Peyer's patch (tissue), 4 donors: ENCODE measurements around the gene MCCC1.

Experiments used
- POLR2A ChIP-seq, 2 donors: fragments of 450-650 bp; IDR thresholded peaks; one replicate each; pipeline ENCODE4 v1.5.1; 2017; ENCODE audit warnings: antibody characterized with exemption in 2 of 2, mild to moderate bottlenecking in 2 of 2, moderate library complexity in 2 of 2
- TF ChIP-seq, protein P1 (sequence below), 6 experiments: fragments of 450-650 bp in 4 of 6; fragments of 200-600 bp in 2 of 6; sonication (generic) in 1 of 6; IDR thresholded peaks; one replicate each; pipeline ENCODE4 v1.5.1; 2017 to 2019; ENCODE audit warnings: antibody characterized with exemption in 6 of 6, mild to moderate bottlenecking in 3 of 6, moderate library complexity in 1 of 6

DNA sequence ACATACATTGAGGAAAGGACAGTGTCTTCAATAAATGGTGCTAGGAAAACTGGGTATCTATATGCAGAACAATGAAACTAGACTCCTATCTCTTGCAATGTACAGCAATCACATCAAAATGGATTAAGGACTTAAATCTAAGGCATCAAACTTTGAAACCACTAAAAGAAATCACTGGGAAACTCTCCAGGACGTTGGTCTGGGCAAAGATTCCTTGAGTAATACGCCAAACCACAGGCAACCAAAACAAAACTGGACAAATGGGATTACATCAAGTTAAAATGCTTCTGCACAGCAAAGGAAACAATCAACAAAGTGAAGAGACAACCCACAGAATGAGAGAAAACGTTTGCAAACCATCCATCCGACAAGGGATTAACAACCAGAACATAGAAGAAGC is 48.8 kb upstream of the MCCC1 start:
- TF ChIP-seq, protein P1, sequence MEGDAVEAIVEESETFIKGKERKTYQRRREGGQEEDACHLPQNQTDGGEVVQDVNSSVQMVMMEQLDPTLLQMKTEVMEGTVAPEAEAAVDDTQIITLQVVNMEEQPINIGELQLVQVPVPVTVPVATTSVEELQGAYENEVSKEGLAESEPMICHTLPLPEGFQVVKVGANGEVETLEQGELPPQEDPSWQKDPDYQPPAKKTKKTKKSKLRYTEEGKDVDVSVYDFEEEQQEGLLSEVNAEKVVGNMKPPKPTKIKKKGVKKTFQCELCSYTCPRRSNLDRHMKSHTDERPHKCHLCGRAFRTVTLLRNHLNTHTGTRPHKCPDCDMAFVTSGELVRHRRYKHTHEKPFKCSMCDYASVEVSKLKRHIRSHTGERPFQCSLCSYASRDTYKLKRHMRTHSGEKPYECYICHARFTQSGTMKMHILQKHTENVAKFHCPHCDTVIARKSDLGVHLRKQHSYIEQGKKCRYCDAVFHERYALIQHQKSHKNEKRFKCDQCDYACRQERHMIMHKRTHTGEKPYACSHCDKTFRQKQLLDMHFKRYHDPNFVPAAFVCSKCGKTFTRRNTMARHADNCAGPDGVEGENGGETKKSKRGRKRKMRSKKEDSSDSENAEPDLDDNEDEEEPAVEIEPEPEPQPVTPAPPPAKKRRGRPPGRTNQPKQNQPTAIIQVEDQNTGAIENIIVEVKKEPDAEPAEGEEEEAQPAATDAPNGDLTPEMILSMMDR (IDR thresholded peaks at IDR 0.05): no peak
- no peak for TF ChIP-seq POLR2A (IDR thresholded peaks at IDR 0.05)
